Activated CD8-positive, alpha-beta memory T cell treated with anti-CD3 and anti-CD28 coated beads, Interleukin-2, amount 50 U/mL, for 4 hours (primary cell): ENCODE data around the gene ACP6.
A peak's percentile ranks its signal among the peaks of the same experiment; 100 is the strongest.
"Not testable (repeated sequence)": the region's sequence is repeated elsewhere in the genome, so short reads cannot be mapped to it uniquely, and the experiment has no call there.

ENCODE experiments used
- DNase-seq: peaks from one replicate; pipeline ENCODE4 v3.0.0-alpha.2; 2020

ACP6 gene

GRCh38 chr1:147618771-147619170, 51.6 kb downstream of the ACP6 start:
- DNase-seq: no peak

GRCh38 chr1:147618077-147618569, 52.2 kb downstream of the ACP6 start:
- no peak for DNase-seq

- DNase-seq: not testable (repeated sequence)
Observed at GRCh38 chr1:147614966-147615365, 55.4 kb downstream of the ACP6 start.

GRCh38 chr1:147613506-147613905, 56.8 kb downstream of the ACP6 start:
- DNase-seq: no peak

GRCh38 chr1:147612366-147612765, 58.0 kb downstream of the ACP6 start:
- no peak for DNase-seq

GRCh38 chr1:147611586-147611985, 58.7 kb downstream of the ACP6 start:
- DNase-seq: no peak

GRCh38 chr1:147611021-147611426, 59.3 kb downstream of the ACP6 start:
- no peak for DNase-seq

- no peak for DNase-seq
Observed at GRCh38 chr1:147609358-147609757, 61.0 kb downstream of the ACP6 start.

- no peak for DNase-seq
Observed at GRCh38 chr1:147608596-147608995, 61.7 kb downstream of the ACP6 start.

- no peak for DNase-seq
Observed at GRCh38 chr1:147605591-147605990, 64.7 kb downstream of the ACP6 start.

GRCh38 chr1:147603986-147604385, 66.3 kb downstream of the ACP6 start:
- DNase-seq: no peak

GRCh38 chr1:147600119-147601111, 69.9 kb downstream of the ACP6 start:
- no peak for DNase-seq

- peak; percentile 97 for DNase-seq
Observed at GRCh38 chr1:147599362-147600118, 70.8 kb downstream of the ACP6 start.

- peak; percentile 48 for DNase-seq
Observed at GRCh38 chr1:147598621-147599361, 71.5 kb downstream of the ACP6 start.

- DNase-seq: no peak
Observed at GRCh38 chr1:147597010-147597409, 73.3 kb downstream of the ACP6 start.
